Endothelial cell (in vitro differentiated cells): ENCODE results near the gene CLPTM1L. TPM values are rescaled to one million over a fixed set of nuclear protein-coding genes. Genes with fewer than 3 reads are reported as not detected.
"Not testable (repeated sequence)": the region's sequence is repeated elsewhere in the genome, so short reads cannot be mapped to it uniquely, and the experiment has no call there.

Experiments
- DNase-seq: peaks from one replicate; pipeline ENCODE4 v3.0.0; 2021; ENCODE audit warnings: low spot score
- H3K27ac Mint-ChIP-seq: one replicate; pipeline ENCODE4 v1.8.0; 2021; ENCODE audit warnings: mixed read lengths, inconsistent platforms; ENCODE audit not compliant: unreplicated experiment
- H3K27me3 Mint-ChIP-seq: one replicate; pipeline ENCODE4 v1.8.0; 2021; ENCODE audit warnings: mild to moderate bottlenecking, moderate library complexity, mixed read lengths, inconsistent platforms; ENCODE audit not compliant: unreplicated experiment
- H3K36me3 Mint-ChIP-seq: one replicate; pipeline ENCODE4 v1.8.0; 2021; ENCODE audit warnings: mild to moderate bottlenecking, low read depth, mixed read lengths, inconsistent platforms; ENCODE audit not compliant: unreplicated experiment
- H3K4me1 Mint-ChIP-seq: one replicate; pipeline ENCODE4 v1.8.0; 2021; ENCODE audit warnings: mild to moderate bottlenecking, mixed read lengths, inconsistent platforms; ENCODE audit not compliant: unreplicated experiment
- H3K4me3 Mint-ChIP-seq: one replicate; pipeline ENCODE4 v1.8.0; 2021; ENCODE audit warnings: mild to moderate bottlenecking, mixed read lengths, inconsistent platforms; ENCODE audit not compliant: unreplicated experiment
- H3K9me3 Mint-ChIP-seq: one replicate; pipeline ENCODE4 v1.8.0; 2021; ENCODE audit warnings: mixed read lengths, inconsistent platforms; ENCODE audit not compliant: unreplicated experiment
- total RNA-seq: library from RNA; stranded (reverse); fragmentation: NEBNext Ultra II Directional; extraction: Animal tissue kit (Norgen Biotek cat#: 25700); gene quantifications from one replicate; pipeline ENCODE4 v1.2.1, GENCODE V29; 2021; ENCODE audit not compliant: unreplicated experiment
- TF ChIP-seq, protein P1 (sequence below): fragments of 200-600 bp; sonication (generic); IDR thresholded peaks from one replicate; pipeline ENCODE4 v1.5.0; 2021; ENCODE audit warnings: antibody characterized with exemption; ENCODE audit not compliant: unreplicated experiment

Gene CLPTM1L
- total RNA-seq, 1 donor from 2014 or later, result 86.6 TPM

DNA sequence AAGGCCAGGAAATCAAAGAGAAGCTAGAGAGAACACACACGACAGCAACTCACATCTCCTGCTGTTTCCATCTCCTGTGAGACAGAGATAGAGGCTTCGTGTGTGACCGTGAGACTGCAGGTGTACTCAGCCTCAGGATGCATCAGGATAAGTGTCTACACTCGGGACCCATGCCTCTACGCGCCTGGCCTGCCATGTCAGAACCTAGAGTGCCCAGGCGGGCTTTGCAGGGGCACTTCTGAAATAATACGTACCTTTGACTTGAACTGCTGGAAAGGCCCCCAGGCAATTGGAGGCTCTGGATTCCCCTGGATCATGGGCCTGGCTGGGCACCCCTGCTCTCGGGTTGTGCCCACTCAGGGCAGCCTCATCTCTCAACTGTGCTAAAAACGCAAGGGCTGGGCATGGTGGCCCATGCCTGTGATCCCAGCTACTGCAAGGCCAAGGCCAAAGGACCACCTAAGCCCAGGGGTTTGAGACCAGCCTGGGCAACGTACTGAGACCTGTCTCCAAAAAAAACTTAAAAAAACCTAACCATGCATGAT is 13.0 kb downstream of the CLPTM1L start:
- H3K27ac Mint-ChIP-seq, result no peak overlapping the region
- H3K4me1 Mint-ChIP-seq, result peaks cover 9% of the 10 kb centered on the region
- H3K4me3 Mint-ChIP-seq, result peak overlapping the region; percentile 48
- peaks cover 65% of the 10 kb centered on the region for H3K36me3 Mint-ChIP-seq
- peaks cover 12% of the 10 kb centered on the region for H3K27me3 Mint-ChIP-seq
- TF ChIP-seq, protein P1, sequence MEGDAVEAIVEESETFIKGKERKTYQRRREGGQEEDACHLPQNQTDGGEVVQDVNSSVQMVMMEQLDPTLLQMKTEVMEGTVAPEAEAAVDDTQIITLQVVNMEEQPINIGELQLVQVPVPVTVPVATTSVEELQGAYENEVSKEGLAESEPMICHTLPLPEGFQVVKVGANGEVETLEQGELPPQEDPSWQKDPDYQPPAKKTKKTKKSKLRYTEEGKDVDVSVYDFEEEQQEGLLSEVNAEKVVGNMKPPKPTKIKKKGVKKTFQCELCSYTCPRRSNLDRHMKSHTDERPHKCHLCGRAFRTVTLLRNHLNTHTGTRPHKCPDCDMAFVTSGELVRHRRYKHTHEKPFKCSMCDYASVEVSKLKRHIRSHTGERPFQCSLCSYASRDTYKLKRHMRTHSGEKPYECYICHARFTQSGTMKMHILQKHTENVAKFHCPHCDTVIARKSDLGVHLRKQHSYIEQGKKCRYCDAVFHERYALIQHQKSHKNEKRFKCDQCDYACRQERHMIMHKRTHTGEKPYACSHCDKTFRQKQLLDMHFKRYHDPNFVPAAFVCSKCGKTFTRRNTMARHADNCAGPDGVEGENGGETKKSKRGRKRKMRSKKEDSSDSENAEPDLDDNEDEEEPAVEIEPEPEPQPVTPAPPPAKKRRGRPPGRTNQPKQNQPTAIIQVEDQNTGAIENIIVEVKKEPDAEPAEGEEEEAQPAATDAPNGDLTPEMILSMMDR, result no peak
- H3K9me3 Mint-ChIP-seq, result no peaks in the 10 kb centered on the region
- DNase-seq, result no peak

DNA sequence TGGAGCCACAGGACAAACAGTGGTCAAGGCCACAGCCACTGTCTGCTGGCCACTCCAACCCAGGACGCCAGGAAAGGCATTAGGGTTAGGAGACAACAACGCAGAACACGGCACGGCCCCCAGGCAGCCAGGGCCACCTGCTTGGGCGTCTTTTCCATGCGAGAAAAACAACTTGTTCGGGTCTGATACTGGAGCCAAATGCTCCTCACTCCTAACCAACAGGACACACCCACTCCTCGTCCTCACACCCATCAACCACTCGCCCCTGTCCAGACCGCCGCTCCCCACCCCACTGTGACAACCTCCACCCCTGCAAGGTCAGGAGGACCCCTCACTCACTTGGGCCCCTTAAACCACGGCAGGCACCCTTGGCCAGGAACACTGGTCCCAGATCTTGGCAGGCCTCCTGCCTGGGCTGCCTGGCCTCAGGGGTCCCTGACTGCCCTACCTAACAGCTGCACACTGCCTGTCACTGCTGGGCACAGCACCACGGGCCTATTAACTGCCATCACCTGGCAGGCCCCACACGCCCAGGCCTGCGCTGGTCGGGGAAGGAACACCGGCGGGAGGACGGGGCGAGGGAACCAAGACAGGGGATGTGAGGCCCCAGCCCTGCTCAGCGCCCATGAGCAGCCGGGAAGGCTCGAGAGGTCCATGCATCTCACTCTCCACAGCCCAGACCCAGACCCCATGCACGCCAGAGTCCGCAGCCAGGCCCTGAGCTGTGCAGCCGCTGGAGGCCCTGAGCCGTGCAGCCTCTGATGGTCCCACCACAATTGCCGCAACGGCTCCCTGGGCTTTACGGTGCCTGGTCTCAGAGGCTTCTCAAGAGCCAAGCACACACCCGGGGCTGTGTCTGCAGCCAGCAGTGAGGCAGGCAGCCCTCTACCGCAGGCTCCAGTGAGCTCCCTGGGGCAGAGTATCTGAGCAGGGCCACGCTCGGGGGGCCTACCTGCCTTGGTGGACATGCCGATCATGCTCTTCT is 13.8 kb downstream of the CLPTM1L start:
- Mint-ChIP-seq H3K9me3 (no peaks in the 10 kb centered on the region), H3K36me3 (peaks cover 67% of the 10 kb centered on the region), H3K4me1 (peaks cover 9% of the 10 kb centered on the region), H3K4me3 (no peak overlapping the region), H3K27ac (no peak overlapping the region), H3K27me3 (peaks cover 17% of the 10 kb centered on the region)
- DNase-seq, result no peak
- TF ChIP-seq, protein P1, result no peak

- Mint-ChIP-seq H3K36me3 (peaks cover 70% of the 10 kb centered on the region), H3K27ac (no peak overlapping the region), H3K4me1 (peaks cover 9% of the 10 kb centered on the region), H3K27me3 (peaks cover 19% of the 10 kb centered on the region), H3K9me3 (no peaks in the 10 kb centered on the region), H3K4me3 (no peak overlapping the region)
- no peak for DNase-seq
- TF ChIP-seq, protein P1, result no peak
Observed at GRCh38 chr5:1330146-1330846, 14.6 kb downstream of the CLPTM1L start.

GRCh38 chr5:1329111-1329579 is 15.8 kb downstream of the CLPTM1L start:
- DNase-seq, result no peak
- Mint-ChIP-seq H3K27me3 (peaks cover 19% of the 10 kb centered on the region), H3K4me3 (no peak overlapping the region), H3K9me3 (no peaks in the 10 kb centered on the region), H3K27ac (no peak overlapping the region), H3K36me3 (peaks cover 69% of the 10 kb centered on the region), H3K4me1 (peaks cover 9% of the 10 kb centered on the region)
- TF ChIP-seq, protein P1, result no peak

GRCh38 chr5:1328237-1329110 is 16.4 kb downstream of the CLPTM1L start:
- not testable (repeated sequence) for DNase-seq, H3K4me1 Mint-ChIP-seq, H3K9me3 Mint-ChIP-seq
- peak overlapping the region; percentile 89 for H3K27ac Mint-ChIP-seq
- H3K4me3 Mint-ChIP-seq, result peak overlapping the region; percentile 77
- peaks cover 73% of the 10 kb centered on the region for H3K36me3 Mint-ChIP-seq
- H3K27me3 Mint-ChIP-seq, result peaks cover 19% of the 10 kb centered on the region

DNA sequence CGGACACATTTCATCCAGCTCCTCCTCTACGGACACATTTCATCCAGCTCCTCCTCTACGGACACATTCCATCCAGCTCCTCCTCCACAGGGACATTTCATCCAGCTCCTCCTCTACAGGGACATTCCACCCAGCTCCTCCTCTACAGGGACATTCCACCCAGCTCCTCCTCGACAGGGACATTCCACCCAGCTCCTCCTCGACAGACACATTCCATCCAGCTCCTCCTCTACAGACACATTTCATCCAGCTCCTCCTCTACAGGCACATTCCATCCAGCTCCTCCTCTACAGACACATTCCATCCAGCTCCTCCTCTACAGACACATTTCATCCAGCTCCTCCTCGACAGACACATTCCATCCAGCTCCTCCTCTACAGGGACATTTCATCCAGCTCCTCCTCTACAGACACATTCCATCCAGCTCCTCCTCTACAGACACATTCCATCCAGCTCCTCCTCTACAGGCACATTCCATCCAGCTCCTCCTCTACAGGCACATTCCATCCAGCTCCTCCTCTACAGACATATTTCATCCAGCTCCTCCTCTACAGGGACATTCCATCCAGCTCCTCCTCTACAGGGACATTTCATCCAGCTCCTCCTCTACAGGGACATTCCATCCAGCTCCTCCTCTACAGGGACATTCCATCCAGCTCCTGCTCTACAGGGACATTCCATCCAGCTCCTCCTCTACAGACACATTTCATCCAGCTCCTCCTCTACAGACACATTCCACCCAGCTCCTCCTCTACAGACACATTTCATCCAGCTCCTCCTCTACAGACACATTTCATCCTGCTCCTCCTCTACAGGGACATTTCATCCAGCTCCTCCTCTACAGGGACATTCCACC is 17.8 kb downstream of the CLPTM1L start:
- Mint-ChIP-seq H3K27ac (peak overlapping the region; percentile 78), H3K4me3 (peak overlapping the region; percentile 59), H3K36me3 (peaks cover 62% of the 10 kb centered on the region), H3K27me3 (peaks cover 15% of the 10 kb centered on the region)
- not testable (repeated sequence) for H3K4me1 Mint-ChIP-seq, DNase-seq, H3K9me3 Mint-ChIP-seq
